Keratinocyte (primary cell): ENCODE data around the gene TMEM233.

Experiments used
- CTCF ChIP-seq, 3 experiments: IDR thresholded peaks in 1 of 3; conservative IDR thresholded peaks in 1 of 3; optimal IDR thresholded peaks in 1 of 3; 2 replicates in 2 of 3; 3 replicates in 1 of 3; pipeline versions ENCODE3 to v1.5.1; 2011; ENCODE audit warnings: low read length in 3 of 3, mild to moderate bottlenecking in 3 of 3, moderate library complexity in 2 of 3, control low read depth in 1 of 3, inconsistent platforms in 1 of 3; ENCODE audit not compliant: insufficient read depth in 2 of 3; ENCODE audit errors: extremely low read depth in 1 of 3
- EZH2 ChIP-seq: IDR thresholded peaks from one replicate; pipeline ENCODE4 v1.6.1; 2012; ENCODE audit warnings: inconsistent platforms, mild to moderate bottlenecking, low read length, moderate library complexity

GRCh38 chr12:119679490-119679889, 85.9 kb downstream of the TMEM233 start:
- TF ChIP-seq CTCF (optimal IDR thresholded peaks at IDR 0.05 in 1 of 3, IDR thresholded peaks at IDR 0.05 in 1 of 3, conservative IDR thresholded peaks at IDR 0.05 in 1 of 3; ENCODE audit: extremely low read depth in 1 of 3, insufficient read depth in 2 of 3, low read length in 3 of 3) (no peak), EZH2 (no peak)
